ENCODE data around the gene LRRC26.

DNA sequence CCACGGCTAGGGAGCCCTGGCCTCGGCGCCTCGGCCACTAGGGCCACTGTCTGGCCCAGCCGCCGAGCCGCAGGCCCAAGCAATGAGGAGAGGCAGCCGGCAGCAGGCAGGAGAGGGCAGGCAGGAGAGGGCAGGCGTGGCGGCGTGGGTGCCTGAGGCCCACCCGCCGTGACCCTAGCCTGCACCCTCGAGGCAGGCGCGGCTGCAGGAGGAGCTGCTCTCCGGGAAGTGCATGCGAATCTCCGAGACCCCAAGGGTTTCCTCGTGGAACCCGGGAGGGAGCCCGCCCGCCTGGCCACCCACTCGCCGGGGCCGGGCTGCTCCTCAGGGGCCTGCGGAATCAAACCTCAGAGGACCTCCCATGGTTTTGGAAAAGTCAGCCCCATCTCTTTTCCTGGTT lies 21.6 kb downstream of the LRRC26 start:
- TF ChIP-seq, protein P1, sequence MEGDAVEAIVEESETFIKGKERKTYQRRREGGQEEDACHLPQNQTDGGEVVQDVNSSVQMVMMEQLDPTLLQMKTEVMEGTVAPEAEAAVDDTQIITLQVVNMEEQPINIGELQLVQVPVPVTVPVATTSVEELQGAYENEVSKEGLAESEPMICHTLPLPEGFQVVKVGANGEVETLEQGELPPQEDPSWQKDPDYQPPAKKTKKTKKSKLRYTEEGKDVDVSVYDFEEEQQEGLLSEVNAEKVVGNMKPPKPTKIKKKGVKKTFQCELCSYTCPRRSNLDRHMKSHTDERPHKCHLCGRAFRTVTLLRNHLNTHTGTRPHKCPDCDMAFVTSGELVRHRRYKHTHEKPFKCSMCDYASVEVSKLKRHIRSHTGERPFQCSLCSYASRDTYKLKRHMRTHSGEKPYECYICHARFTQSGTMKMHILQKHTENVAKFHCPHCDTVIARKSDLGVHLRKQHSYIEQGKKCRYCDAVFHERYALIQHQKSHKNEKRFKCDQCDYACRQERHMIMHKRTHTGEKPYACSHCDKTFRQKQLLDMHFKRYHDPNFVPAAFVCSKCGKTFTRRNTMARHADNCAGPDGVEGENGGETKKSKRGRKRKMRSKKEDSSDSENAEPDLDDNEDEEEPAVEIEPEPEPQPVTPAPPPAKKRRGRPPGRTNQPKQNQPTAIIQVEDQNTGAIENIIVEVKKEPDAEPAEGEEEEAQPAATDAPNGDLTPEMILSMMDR (IDR thresholded peaks at IDR 0.05; ENCODE audit: low read length) = no peak
- TF ChIP-seq EZH2 (IDR thresholded peaks at IDR 0.05; ENCODE audit: borderline replicate concordance, low read length) = no peak

Measured in OCI-LY1 (cell line).